Caki2 (cell line): ENCODE measurements around the gene LEPROT. TPM values are rescaled to one million over a fixed set of nuclear protein-coding genes. Genes with fewer than 3 reads are reported as not detected.
"Not testable (repeated sequence)": the region's sequence is repeated elsewhere in the genome, so short reads cannot be mapped to it uniquely, and the experiment has no call there.

Source experiments
- DNase-seq: peaks from one replicate; pipeline ENCODE4 v3.0.0-alpha.2; 2015; ENCODE audit warnings: low read depth
- in situ Hi-C: cut with HindIII; loops from 2 replicates; pipeline ENCODE4 v1.10.0; 2016; ENCODE audit warnings: low sequenced_read_pairs, low pct_unique_long_range_greater_than_20kb, mixed read lengths
- total RNA-seq: library from RNA; depleted of rRNA; stranded (reverse); fragments of >200 nt; shearing (Covaris generic); gene quantifications from 2 replicates; pipeline ENCODE4 v1.2.3, GENCODE V29; 2014; ENCODE audit warnings: low replicate concordance

LEPROT gene
- total RNA-seq, 1 experiment from 2014 or later, result 65.3 TPM

GRCh38 chr1:65459397-65459768 is 38.9 kb downstream of the LEPROT start:
- in situ Hi-C loops, result no loop called here
- DNase-seq, result peak; percentile 40

- in situ Hi-C loops, DNase-seq: not testable (repeated sequence)
These were observed 45.4 kb downstream of the LEPROT start for GRCh38 chr1:65465837-65466236.

DNA sequence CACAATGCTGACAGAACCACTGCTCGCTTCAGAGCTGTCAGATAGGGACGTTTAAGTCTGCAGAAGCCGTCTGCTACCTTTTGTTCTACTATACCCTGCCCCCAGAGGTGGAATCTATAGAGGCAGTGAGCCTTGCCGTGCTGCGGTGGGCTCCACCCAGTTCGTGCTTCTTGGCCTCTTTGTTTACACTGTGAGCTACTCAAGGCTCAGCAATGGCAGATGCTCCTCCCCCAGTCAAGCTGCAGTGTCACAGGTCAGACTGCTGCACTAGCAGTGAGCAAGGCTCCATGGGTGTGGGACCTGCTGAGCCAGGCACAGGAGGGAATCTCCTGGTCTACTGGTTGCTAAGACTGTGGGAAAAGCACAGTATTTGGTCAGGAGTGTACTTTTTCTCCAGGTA is 47.1 kb downstream of the LEPROT start:
- DNase-seq, result peak; percentile 83
- in situ Hi-C loops, result no loop called here

- in situ Hi-C loops, result no loop called here
- DNase-seq, result no peak
These were observed 48.8 kb downstream of the LEPROT start for GRCh38 chr1:65469126-65469888.

DNA sequence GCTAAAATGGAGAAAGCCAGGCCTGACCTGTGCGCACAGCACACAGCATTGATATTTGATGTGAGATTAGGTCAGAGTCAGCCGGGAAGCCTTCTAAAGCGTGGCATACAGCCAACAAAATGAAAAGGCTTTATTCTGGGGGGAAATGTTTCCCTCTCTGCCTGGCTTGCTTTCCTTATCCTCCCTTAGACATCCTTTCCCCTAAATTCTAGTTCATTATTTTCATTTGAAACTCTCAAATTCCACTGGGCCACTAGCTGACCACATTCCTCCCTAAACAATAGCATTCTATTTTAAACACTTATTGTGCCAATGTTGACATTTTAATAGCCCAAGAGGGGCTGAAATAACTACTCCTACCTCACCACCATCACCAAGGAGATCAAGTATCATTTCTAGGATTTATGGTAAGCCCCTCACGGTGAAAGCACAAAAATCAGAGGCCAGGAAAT is 49.4 kb downstream of the LEPROT start:
- DNase-seq, result no peak
- in situ Hi-C loops, result no loop called here

- no peak for DNase-seq
- in situ Hi-C loops, result no loop called here
These were observed 50.3 kb downstream of the LEPROT start for GRCh38 chr1:65470766-65471165.

- no peak for DNase-seq
- in situ Hi-C loops, result no loop called here
These were observed 50.9 kb downstream of the LEPROT start for GRCh38 chr1:65471213-65471833.

DNA sequence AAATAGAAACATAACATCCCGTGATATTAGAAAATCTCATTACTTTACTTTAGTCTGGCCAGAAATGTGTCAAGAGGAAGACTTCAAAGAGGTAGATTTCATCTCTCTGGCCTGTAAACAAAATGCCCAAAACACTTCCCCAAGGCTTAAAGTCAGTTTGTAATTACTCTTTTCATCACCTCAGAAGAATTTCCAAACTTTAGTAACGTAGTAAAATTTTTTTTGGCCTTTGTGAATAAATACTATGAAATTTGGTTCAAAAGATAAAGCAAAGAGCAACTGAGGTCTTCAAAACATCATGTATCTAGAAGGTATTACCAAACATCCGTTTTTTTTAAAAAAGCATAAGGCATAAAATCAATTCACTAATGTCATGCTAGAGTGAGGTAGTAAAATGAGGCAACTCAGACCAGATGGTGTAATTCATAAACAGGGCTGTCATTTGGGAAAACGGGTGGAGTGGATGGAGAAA is 51.4 kb downstream of the LEPROT start:
- DNase-seq, result no peak
- in situ Hi-C loops, result no loop called here

DNA sequence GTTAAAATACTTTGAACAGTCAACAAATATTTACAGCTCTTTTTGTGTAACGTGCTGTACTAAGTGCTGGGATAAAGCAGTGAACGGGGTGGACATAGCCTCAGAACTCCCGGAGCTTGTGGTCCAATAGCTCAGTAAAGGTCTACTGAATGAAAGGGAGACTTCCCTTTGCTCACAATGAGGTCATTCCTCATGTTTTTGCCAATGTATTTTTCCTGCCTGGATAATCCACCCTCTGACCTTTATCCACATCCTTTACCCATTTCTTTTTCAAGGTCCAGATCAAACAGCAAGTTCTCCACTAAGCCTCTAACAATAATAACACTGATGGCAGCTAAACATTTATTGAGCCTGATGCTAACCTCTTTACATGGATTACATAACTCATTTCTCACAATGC is 55.9 kb downstream of the LEPROT start:
- in situ Hi-C loops, result no loop called here
- DNase-seq, result no peak

GRCh38 chr1:65477414-65478378 is 57.2 kb downstream of the LEPROT start:
- in situ Hi-C loops, result no loop called here
- DNase-seq, result no peak

DNA sequence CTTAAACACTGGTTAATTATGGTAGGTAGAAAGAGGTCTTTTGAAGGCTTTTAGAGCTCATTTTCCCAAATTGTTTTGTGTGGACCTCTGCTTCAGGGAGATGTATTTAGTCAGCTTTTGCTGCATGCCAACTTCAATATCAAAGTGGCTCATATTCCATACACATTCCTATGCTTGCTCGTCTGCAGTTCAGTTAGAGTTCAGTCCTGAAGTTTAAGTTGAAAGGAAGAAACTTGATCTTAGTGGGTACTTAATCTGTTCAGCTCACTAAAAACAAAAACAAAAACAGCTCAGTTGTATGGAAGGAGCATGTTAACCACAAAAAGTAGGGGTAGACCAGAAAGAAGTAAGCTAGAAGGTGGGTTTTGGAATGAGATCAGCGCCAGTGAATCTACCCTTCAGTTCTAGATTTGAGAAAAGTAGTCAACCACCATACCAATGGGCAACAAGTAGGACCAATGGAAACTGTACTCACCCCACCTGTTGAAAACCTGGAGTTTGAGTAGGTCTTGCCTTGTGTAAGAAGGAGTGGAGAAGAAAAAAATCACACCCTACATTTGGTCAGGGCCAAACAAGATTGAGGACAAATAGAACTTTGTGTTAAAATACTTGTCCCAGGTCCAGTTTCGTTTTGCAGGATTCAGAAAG is 58.0 kb downstream of the LEPROT start:
- DNase-seq, result no peak
- in situ Hi-C loops, result no loop called here

- in situ Hi-C loops, result no loop called here
- no peak for DNase-seq
These were observed 59.2 kb downstream of the LEPROT start for GRCh38 chr1:65479554-65480204.

DNA sequence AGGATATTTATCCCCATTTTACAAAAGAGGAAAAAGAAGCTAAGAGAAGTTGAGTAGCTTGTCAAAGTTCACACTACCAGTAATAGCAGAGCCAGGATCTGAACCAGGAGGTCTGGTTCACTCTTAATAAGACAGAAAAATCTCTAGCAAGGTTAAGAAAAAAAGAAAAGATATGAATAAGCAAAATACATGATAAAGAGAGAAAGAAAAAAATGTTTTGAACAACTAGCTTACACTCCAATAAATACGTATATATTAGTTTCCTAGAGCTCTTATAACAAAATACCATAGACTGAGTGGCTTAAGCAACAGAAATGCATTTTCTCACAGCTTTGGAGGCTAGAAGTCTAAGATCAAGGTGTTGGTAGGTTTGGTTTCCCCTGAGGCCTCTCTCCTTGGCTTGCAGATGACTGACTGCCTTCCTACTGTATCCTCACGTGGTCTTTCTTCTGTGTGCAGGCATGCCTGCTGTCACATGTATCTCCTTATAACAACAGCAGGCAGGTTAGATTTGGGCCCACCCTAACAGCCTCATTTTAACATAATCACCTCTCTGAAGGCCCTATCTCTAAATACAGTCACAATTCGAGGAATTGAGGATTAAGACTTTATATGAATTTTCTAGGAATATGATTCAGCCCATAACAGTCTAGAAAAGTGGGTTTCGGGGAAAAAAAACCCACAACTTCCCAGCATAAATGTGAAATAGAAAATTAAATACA is 60.4 kb downstream of the LEPROT start:
- no peak for DNase-seq
- in situ Hi-C loops, result no loop called here

DNA sequence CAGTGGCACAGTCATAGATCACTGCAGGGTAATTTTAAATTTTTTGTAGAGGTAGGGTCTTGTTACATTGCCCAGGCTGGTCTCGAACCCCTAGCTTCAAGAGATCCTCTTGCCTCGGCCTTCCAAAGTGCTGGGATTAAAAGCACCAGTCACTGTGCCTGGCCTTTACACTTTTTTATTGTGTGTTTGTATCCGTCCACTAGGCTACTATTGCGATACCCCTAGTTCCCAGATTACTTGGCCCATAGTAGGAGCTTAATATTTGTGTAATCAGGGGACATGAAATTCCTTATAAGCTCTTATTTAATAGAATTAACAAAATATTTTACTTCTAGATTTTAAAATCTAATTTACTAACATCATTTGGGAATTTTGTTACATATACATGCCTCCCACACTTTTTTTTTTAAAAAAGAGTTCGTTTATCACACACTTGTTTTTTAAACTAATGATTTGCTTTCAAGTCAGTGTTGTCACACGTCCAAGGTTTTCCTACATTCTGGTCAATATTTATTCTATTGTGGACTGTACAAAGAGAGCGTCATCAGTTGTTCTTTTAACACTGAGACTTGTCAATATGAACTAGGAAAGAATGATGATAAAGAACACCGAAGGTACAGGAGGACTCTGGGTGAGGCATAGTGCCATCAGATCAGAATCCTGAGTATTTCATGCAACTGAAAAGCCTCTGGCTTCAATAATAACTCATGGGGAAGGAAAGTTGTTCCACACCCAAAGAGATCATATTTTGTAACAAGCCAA is 63.7 kb downstream of the LEPROT start:
- DNase-seq, result no peak
- in situ Hi-C loops, result no loop called here
